NCI-H82 treated with DMSO at 0.1 percent for 48 hours (cell line): ENCODE data around the gene HPD.
"Not testable (repeated sequence)": the region's sequence is repeated elsewhere in the genome, so short reads cannot be mapped to it uniquely, and the experiment has no call there.

ENCODE experiments used
- DNase-seq: peaks from one replicate; lab custom pipeline; 2025; ENCODE audit not compliant: unreplicated experiment; lab: John Stamatoyannopoulos, UW

Gene HPD

DNA sequence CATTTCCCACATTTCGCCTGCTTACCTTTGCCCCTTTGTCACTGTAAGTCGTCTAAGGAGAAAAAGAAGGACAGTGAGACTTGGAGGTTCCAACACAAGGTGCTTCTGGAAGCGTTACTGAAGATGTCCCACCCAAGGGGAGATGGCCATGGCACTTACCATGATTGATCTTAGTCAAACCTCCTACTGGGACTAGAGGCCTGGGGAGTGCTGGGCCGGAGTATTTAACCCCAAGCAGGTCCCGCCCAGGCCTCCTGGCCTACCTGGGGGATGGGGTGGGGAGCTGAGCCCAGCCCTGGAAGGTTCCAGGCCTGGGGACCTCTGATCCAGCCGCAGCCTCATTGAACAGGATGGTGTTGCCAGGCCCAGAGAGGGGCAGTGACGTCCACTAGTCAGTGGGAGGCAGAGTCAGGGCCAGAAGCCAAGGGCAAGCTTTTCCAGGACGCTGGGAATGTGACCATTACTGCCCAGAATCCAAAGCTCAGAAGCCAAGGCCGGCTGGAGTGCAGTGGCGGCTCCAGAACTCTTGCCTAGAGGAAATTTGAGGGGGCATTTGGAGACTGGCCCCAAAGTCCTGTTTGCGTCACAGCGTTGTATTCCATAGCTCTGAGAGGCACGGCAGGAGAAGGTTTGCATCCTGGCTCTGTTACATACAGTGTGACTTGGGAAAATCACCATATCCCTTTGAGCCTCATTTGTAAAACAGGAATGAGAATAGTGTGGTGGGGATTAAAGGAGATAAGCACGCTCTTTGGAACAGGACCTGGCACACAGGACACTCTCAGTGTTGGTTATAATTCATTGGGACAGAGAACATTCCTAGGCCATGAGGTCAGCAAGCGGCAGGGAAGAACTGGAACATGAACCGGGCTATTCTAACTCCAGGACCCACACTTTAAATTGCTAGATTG lies at the start of gene HPD:
Gene HPD (minus strand): TSS at position 198 of the 911 bp plus-strand sequence. CDS start 36 bp downstream, at position 162.
- DNase-seq, result no peak

DNA sequence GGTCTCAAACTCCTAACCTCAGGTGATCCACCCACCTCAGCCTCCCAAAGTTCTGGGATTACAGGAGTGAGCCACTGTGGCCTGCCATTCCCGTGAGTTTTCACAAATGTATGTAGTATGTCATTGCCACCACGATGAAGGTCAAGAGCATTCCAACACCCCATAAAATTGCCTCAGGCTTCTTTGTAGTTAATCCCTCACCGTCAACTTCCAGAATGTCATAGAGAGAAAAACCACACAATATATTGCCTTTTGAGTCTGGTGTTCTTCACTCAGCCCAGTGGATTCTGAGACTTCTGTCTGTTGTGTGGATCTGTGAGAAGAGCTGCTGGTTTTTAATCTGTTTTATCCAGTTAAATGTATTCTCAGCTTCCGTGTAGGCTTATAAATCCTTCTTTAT lies 47.1 kb upstream of the HPD start:
- DNase-seq, result no peak

DNA sequence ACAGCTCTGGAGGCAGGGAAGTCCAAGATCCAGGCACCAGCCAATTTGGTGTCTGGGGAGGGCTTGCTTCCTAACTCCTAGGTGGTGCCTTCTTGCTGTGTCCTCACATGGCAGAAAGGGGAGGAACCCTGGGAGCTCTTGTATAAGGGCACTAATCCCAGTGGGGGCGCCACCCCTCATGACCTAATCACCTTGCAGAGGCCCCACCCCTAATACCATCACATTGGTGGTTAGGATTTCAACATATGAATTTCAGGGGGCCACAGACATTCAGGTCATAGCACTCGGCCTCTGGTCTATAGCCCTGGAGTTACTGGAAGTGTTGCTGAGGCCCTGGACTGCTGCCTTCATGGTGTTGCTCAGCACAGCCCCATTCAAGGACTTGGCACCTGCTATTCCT lies 44.5 kb upstream of the HPD start:
- no peak for DNase-seq

DNA sequence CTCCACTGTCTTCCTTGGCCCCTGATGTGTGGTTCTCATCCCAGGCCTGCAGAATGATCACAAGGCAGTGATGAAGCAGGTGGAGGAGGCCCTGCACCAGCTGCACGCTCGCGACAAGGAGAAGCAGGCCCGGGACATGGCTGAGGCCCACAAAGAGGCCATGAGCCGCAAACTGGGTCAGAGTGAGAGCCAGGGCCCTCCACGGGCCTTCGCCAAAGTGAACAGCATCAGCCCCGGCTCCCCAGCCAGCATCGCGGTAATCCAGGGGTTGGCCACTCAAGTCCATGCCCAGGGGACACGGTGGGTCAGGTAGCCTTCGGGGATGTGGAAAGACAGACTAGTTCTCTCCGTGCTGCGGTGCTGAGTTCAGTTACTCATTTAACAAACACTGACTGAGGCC lies 40.9 kb upstream of the HPD start:
- no peak for DNase-seq

DNA sequence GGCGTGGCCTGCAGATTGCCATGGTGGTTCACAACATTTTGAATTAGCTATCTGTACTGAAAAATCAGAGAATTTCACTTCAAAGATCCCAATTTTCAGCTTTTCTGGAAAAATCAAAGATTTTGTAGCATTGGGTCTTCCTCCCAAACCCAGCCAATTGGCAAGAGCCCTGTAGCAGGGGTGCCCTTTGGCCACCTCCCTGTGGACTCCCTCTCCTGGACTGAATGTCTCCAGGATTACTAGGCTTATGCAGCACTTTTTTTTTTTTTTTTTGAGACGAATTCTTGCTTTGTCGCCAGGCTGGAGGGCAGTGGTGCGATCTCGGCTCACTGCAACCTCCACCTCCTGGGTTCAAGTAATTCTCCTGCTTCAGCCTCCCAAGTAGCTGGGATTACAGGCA lies 39.6 kb upstream of the HPD start:
- DNase-seq, result no peak

DNA sequence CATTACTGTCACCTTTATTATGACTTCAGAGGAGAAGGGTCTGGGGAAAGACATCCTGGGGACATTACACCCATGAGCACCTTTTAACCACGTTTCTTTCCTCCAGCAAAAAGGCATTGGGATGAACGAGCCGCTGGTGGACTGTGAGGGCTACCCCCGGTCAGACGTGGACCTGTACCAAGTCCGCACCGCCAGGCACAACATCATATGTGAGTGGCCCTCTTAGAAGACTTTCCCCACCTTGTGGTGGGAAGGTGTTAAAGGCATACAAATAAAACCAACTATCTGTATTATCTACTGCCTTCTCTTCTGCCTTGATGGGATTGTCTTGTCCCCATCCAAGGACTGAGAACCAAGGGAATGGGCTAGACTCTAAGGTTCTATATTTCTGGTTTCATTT lies 36.0 kb upstream of the HPD start:
- no peak for DNase-seq

DNA sequence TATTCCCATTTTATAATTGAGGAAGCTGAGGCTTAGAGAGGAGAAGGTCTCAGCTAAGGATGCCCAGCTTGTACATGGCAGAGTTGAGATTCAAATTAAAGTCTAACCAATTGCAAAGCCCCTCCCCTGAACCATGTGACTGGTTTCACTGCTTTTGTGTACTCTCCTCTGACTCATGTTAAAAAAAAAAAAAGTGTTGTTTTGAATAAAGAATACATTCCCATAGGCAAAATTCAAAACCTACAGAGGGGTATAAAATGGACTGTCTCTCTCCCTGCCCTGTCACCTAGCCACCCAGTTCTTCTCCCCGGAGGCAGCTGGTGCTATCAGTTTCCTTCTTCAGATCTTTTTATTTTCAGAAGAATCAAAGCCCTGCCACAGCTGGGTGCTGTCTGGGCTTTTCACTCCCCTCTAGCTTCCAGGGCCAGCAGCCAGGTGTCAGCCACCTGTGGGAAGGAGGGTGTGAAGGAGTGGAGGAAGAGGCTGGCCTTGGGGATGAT lies 35.4 kb upstream of the HPD start:
- no peak for DNase-seq

DNA sequence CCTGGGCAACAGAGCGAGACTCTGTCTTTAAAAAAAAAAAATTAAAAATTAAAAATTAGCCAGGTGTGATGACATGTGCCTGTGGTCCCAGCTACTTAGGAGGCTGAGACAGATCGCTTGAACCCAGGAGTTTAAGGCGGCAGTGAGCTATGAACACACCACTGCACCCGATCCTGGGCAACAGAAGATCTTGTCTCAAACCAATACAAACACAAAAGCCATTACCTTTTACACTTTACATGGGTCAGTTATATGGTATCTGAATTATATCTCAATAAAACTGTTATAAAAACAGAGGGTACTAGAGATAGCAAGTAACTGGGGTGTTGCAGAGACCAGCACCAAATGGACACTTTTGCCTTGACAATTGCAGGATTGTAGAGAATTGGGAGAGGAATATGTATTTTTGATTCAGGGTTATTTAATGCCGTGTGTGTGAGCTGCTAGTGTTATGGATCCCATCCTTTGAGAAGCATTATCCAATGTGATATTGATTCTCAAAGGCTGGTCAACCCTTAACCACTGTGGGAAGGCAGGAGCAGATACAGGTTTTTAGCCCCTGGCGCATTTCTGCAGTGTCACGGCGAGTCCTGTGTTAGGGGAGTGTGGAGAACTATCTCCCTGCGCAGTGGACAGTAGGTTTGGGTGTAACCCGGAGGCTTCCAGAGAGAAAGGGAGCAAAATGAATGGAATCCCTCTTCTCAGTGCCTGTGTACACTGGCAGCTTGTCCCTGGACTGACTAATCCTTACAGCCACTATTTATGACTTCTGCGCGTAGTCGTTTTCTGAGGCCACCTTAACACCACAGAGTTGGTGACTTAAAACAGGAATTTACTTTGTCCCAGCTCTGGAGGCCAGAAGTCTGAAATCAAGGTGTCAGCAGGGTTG lies 34.3 kb upstream of the HPD start:
- no peak for DNase-seq

DNA sequence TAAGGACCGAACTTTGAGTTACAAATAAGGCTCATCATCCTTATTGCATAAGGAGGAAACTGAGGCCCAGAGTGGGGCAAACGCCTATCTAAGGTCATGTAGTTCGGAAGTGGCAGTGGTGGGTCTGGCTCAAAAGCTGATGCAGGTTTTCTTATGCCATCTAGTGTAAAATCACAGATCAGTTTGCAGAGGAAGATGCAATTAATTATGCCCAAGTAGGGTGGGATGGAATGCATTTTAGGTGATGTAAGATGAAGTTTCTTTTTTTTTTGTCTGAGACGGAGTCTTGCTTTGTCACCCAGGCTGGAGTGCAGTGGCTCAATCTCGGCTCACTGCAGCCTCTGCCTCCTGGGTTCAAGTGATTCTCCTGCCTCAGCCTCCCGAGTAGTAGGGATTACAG lies 31.0 kb upstream of the HPD start:
- not testable (repeated sequence) for DNase-seq

DNA sequence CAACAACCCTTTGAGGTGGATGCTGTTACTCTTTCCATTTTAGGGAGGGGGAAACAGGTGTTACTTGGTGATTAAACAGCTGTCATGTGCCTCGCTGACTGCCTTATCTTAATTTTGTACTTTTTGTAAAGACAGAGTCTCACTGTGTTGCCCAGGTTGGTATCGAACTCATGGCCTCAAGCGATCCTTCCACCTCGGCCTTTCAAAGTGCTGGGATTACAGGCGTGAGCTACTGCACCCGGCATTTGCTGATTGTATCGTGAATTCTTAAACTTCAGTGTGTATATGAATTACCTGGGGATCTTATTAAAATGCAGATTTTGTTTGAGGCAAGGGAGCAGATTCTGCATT lies 30.6 kb upstream of the HPD start:
- no peak for DNase-seq

DNA sequence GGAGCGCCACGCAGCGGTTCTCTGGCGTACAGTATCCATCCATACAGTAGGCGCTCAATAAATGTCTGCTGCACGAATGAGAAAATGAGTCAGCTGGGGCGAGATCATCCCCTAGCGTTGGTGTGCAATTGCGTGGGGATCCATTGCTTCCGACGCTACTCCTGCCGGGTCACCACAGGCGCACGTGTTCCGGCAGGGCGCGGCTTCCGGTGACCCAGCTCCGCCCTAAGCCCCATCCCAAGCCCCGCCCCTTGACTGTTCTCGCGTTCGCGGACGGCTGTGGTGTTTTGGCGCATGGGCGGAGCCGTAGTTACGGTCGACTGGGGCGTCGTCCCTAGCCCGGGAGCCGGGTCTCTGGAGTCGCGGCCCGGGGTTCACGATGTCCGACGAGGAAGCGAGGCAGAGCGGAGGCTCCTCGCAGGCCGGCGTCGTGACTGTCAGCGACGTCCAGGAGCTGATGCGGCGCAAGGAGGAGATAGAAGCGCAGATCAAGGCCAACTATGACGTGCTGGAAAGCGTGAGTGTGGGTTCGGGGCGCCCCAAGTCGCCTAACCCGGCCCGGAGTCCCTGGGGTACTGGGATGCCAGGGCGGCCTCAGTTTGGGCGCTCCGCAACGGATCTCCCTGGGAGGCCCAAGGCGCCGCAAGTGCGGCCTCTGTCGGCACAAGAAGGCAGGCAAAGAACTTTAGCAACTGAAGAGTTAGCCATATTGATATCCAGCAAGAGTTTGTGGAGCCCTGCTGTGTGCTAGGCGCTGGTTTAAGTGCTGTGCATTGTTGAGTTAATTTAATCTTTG lies 30.0 kb upstream of the HPD start, which contains the start of gene PSMD9:
Gene PSMD9 (plus strand): TSS at position 313 of the 796 bp plus-strand sequence. CDS start 67 bp downstream, at position 380.
- DNase-seq, result peak; percentile 94

DNA sequence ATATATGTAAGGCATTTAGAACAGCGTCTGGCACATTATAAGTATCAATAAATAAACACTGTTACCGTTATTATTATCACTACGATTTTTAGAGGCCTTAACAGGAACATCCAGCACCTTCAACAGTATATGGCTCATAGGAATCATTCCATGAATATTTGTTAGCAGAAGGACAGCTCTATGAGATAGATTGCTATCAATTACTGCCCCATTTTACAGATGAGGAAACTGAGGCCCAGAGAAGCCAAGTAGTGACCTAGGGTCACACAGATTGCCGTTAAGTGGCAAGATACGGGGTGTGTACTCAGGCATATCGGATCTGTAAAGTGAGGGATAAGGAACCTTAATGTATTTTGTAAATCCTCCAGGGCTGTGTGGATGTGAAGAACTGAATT lies 29.4 kb upstream of the HPD start:
- DNase-seq, result no peak

DNA sequence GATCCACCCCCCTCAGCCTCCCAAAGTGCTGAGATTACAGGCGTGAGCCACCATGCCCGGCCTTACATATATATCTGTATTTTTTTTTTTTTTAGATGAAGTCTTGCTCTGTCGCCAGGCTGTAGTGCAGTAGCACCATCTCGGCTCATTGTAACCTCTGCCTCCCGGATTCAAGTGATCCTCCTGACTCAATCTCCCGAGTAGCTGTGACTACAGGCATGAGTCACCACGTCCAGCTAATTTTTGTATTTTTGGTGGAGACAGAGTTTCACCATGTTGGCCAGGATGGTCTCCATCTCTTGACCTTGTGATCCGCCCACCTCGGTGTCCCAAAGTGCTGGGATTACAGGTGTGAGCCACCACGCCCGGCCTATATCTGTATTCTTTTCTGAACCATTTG lies 26.5 kb upstream of the HPD start:
- DNase-seq, result not testable (repeated sequence)

DNA sequence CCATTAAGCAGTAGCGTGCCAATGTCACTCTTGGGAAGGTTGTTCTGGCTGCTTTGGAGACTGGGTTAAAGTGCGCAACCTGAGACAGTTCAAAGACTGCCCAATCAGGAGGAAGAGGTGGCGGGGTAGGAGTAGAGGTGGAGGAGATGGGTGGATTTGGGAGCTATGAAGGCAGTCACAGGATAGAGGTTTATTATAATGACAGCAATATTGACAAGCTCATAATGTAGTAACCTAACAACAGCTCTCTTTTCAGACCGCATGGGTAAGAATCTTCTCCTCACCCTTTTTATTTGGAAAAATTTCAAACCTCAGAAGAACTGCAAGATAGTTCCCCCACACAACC lies 24.6 kb upstream of the HPD start:
- no peak for DNase-seq

DNA sequence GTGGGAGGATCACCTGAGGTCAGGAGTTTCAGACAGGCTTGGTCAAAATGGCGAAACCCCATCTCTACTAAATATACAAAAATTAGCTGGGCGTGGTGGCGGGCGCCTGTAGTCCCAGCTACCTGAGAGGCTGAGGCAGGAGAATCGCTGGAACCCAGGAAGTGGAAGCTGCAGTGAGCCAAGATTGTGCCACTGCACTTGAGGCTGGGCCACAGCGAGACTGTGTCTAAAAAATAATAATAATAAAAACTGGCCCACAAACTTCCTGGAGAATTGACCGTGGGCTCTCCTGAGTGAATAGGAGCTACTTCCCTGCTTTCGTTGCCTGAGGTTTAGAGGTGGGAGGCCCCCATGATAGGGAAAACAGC lies 17.4 kb upstream of the HPD start:
- not testable (repeated sequence) for DNase-seq

DNA sequence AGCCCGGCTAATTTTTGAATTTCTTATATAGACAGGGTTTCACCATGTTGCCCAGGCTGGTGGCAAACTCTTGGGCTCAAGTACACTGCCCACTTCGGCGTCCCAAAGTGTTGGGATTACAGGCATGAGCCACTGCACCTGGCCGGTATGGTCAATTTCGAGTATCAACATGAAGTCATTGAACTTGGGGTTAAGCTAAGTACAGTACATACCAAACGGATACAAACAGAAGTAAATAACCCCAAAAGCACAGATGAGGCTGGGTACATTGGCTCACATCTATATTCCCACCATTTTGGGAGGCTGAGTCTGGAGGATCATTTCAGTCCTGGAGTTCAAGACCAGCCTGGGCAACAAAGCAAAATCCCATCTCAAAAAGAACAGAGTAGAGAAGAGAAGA lies 16.9 kb upstream of the HPD start:
- DNase-seq, result no peak

DNA sequence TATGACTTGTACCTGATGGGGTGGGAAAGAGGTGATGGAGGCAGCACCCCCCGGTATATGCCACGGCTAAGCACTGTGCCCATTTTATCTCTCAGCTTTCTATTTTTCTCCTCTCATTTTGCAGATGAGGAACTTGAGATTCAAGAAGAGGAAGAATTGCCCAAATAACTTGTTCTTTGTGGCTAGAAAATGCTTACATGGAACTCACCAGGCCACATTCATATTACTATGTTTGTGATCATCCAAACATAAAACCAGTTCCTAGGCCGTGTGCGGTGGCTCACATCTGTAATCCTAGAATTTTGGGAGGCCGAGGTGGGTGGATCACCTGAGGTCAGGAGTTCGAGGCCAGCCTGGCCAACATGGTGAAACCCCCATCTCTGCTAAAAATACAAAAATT lies 15.4 kb upstream of the HPD start:
- DNase-seq, result no peak

DNA sequence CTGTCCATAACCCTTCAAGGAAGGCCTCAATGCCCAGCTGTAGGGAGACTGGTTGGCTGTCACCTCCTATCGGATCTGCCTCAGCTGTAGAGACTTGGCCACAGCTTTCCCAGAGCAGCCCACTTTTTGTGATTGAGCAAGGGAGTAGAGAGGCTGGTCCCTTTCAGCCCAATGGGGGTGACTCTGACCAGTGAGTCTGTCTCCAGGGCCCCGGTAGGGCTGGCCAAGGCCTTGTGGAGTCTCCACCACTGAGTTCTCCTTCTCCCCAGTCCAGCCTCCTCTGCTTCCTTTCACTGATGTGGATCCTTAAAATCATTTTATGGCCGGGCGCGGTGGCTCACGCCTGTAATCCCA lies 14.5 kb upstream of the HPD start:
- no peak for DNase-seq

DNA sequence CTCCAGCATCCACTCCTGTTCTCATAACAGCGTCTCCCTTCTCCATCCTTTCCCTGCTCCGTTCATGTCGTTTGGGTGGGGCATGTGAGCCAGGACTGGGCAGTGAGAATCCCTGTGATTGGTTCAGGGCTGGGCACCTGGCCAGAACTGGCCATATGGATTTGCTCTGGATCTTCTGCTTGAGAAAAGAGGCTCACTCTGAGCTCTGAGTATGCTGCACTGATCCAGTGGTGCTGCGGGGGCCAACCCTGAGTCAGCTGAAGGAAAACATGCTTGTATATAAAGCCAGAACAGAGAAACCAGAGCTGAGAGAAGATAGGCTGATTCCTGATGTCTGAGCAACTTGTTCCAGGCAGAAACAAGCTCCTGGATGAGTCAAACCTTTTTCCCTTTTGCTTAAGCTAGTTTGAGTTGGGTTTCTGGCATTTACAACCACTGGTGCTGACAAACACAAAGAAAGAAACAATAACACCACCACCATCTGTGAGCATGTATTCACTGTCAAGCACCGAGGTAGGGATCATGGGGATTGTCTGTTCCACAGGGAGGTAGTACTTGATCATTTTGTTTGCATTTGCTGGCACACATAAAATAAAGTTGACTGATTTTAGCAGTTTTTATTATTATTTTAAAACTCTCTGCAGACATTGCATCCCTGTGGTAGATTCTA lies 14.0 kb upstream of the HPD start:
- DNase-seq, result peak; percentile 75

DNA sequence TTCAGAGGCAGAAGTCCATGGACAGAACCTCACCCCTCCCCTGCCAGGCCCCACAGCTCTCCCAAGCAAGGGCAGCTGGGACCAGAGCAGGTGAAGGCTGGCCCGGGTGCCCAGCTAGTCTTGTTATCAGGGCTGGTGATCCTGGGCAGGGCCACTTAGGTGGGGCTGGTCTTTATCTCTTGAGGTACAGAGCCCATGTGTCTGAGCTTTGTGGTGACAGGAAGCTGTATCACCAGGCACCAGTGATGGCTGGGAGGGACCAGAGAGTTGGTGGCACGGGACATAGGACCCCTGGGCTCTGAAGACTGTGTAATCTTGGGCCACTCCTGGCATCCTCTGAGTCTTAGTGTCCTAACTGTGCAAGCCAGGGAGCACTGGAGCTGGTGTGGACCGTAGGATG lies 12.8 kb upstream of the HPD start:
- no peak for DNase-seq

DNA sequence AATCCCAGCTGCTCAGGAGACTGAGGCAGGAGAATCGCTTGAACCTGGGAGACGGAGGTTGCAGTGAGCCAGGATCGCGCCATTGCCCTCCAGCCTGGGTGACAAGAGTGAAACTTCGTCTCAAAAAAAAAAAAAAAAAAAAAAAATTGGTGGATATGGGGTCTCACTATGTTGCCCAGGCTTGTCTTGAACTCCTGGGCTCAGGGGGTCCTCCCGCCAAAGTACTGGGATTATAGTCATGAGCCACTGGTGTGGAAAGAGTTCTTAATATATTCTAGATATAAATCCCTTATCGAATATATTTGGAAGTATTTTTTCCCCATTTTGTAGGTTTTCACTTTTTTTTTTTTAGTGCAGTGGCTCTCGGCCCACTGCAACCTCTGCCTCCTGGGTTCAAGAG lies 10.6 kb upstream of the HPD start:
- not testable (repeated sequence) for DNase-seq
